ENCODE data around the gene LHX1. TPM values are rescaled to one million over a fixed set of nuclear protein-coding genes. Genes with fewer than 3 reads are reported as not detected.

LHX1 gene
- total and polyA plus RNA-seq, 2 donors (not counting 1 experiment from before 2014, with no cell fraction given): not detected

DNA sequence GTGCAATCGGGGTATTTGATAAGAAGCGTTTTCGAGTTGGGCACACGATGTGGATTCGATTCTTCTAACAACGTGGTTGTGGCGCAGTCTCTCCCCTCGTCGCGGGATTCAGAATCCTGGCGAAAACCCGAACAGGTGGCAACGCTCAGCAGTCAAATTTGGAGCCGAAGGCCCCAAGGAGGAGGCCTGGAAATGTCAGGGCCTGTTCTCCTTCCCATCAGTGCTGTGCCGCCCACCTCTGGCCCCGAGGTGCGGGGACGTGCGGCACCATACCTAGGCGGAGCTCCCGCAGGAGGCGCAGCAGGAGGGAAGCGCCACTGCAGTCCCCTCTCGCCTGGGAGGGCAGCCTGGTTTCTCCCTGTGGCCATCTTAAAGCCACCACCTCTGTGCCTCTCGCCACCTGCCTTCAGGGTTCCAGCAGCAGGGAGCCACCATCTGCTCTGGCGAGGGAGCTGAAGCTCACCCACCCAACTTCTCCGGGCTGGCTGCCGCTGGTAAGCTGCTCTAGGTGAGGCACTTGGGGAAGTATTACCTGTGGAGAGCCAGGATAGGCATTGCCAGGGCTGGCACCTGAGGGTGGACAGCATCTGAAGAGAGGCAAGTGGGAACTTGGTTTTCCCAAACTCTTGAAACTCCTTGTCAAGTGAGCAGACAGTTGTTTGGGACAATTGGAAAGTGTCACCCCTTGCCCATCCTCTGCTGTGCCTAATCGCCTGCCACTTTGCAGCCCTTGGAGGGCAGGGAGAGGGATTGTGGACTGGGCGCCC lies 8.9 kb downstream of the LHX1 start:
- Histone ChIP-seq H3K27me3 (ENCODE audit: control insufficient read depth, insufficient read depth, low read length) (peaks cover 61% of the 10 kb centered on the region), H3K36me3 (ENCODE audit: control insufficient read depth, insufficient read depth, low read length) (no peaks in the 10 kb centered on the region), H3K9me3 (ENCODE audit: control insufficient read depth, insufficient read depth, low read depth, low read length) (no peaks in the 10 kb centered on the region), H3K27ac (ENCODE audit: insufficient read depth, low read length) (no peak overlapping the region), H2AFZ (ENCODE audit: low read length) (no peak overlapping the region), H3K4me2 (ENCODE audit: extremely low read depth, insufficient read depth, low read length) (no peak overlapping the region), H3K79me2 (ENCODE audit: control insufficient read depth, insufficient read depth, low read length) (peaks cover 18% of the 10 kb centered on the region), H3K4me3 (replicated peaks in 1 of 4; ENCODE audit: control extremely low read depth in 1 of 4, insufficient read depth in 1 of 4, low read depth in 3 of 4, low read length in 4 of 4) (no peak overlapping the region), H3K9ac (ENCODE audit: insufficient read depth, low read length) (no peak overlapping the region), H3K4me1 (ENCODE audit: control insufficient read depth, extremely low read depth, insufficient read depth, low read length) (no peaks in the 10 kb centered on the region), H4K20me1 (ENCODE audit: control insufficient read depth, extremely low read depth, insufficient read depth, low read length) (no peaks in the 10 kb centered on the region)
- TF ChIP-seq EZH2 (IDR thresholded peaks at IDR 0.05; ENCODE audit: low read length, missing control alignments): peak; percentile 86
- TF ChIP-seq, protein P1, sequence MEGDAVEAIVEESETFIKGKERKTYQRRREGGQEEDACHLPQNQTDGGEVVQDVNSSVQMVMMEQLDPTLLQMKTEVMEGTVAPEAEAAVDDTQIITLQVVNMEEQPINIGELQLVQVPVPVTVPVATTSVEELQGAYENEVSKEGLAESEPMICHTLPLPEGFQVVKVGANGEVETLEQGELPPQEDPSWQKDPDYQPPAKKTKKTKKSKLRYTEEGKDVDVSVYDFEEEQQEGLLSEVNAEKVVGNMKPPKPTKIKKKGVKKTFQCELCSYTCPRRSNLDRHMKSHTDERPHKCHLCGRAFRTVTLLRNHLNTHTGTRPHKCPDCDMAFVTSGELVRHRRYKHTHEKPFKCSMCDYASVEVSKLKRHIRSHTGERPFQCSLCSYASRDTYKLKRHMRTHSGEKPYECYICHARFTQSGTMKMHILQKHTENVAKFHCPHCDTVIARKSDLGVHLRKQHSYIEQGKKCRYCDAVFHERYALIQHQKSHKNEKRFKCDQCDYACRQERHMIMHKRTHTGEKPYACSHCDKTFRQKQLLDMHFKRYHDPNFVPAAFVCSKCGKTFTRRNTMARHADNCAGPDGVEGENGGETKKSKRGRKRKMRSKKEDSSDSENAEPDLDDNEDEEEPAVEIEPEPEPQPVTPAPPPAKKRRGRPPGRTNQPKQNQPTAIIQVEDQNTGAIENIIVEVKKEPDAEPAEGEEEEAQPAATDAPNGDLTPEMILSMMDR (conservative IDR thresholded peaks at IDR 0.05 in 1 of 2, IDR thresholded peaks at IDR 0.05 in 1 of 2; ENCODE audit: low read depth in 1 of 2, low read length in 2 of 2): no peak
- DNase-seq (ENCODE audit: low read depth in 2 of 2): no peak

DNA sequence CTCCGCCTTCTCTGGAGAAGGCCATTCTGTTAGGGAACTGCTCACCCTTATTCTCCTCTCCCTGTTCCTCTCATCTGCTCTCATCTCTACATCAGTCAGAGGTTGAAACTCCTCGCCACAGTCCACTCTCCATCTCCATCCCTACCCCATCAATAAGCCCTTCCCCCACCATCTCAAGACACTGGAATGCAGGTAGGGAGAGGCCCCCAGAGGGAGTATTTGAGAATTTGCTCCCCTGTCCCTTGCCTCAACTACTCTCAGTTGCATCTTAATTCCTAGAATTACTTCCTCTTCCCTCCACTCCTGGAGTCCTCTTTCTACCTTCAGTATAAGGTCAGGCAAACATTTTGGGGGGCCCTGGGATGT lies 9.4 kb downstream of the LHX1 start:
- no peak overlapping the region for H3K4me3 ChIP-seq (replicated peaks in 1 of 4; ENCODE audit: control extremely low read depth in 1 of 4, insufficient read depth in 1 of 4, low read depth in 3 of 4, low read length in 4 of 4)
- peaks cover 20% of the 10 kb centered on the region for H3K79me2 ChIP-seq (ENCODE audit: control insufficient read depth, insufficient read depth, low read length)
- no peak overlapping the region for H2AFZ ChIP-seq (ENCODE audit: low read length)
- H3K4me1 ChIP-seq (ENCODE audit: control insufficient read depth, extremely low read depth, insufficient read depth, low read length): no peaks in the 10 kb centered on the region
- H3K27ac ChIP-seq (ENCODE audit: insufficient read depth, low read length): no peak overlapping the region
- H3K4me2 ChIP-seq (ENCODE audit: extremely low read depth, insufficient read depth, low read length): no peak overlapping the region
- peaks cover 55% of the 10 kb centered on the region for H3K27me3 ChIP-seq (ENCODE audit: control insufficient read depth, insufficient read depth, low read length)
- no peak for DNase-seq (ENCODE audit: low read depth in 2 of 2)
- no peak overlapping the region for H3K9ac ChIP-seq (ENCODE audit: insufficient read depth, low read length)
- TF ChIP-seq, protein P1 (conservative IDR thresholded peaks at IDR 0.05 in 1 of 2, IDR thresholded peaks at IDR 0.05 in 1 of 2; ENCODE audit: low read depth in 1 of 2, low read length in 2 of 2): no peak
- no peak for TF ChIP-seq EZH2 (IDR thresholded peaks at IDR 0.05; ENCODE audit: low read length, missing control alignments)
- no peaks in the 10 kb centered on the region for H3K36me3 ChIP-seq (ENCODE audit: control insufficient read depth, insufficient read depth, low read length)
- no peaks in the 10 kb centered on the region for H3K9me3 ChIP-seq (ENCODE audit: control insufficient read depth, insufficient read depth, low read depth, low read length)
- no peaks in the 10 kb centered on the region for H4K20me1 ChIP-seq (ENCODE audit: control insufficient read depth, extremely low read depth, insufficient read depth, low read length)

DNA sequence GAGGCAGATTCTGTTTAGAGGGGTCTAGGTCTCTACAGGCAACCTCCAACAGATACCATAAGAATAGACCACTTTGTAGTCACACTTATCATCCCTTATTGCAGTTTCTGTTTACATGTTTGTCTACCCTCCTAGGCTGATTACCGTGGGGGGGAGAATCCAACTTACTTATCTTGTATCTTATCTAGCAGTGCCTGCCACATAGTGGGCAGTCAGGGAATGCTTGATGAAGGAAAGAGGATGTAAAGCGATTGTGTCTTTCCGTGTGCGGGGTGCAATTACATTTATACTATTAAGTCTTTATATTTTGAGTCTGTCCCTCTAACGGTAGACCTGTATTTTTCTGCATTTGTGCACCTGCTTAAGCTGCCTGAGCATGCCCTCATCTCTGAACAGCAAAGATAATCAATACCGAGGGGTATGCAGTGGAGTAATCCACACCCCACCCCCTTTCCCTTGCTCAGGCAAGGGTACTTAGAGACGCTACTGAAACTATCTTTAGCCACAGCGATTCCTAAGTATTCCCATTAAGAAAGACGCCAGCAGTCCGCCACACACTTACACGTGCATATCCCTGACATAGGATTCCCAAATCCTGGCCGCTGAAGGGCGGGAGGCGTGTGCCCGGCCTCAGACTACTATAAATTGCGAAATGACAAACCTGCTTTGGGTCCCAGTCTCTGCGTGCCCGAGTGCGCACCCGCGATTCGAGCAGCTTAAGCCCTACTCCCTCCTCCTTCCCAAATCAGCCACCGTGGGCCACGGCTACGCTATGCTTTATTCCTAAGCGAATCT lies 10.8 kb downstream of the LHX1 start:
- peak overlapping the region; percentile 93 to 97 (median 96) for H3K4me3 ChIP-seq (replicated peaks in 1 of 4; ENCODE audit: control extremely low read depth in 1 of 4, insufficient read depth in 1 of 4, low read depth in 3 of 4, low read length in 4 of 4)
- H3K79me2 ChIP-seq (ENCODE audit: control insufficient read depth, insufficient read depth, low read length): peaks cover 23% of the 10 kb centered on the region
- H3K9ac ChIP-seq (ENCODE audit: insufficient read depth, low read length): peak overlapping the region; percentile 95
- peaks cover 3% of the 10 kb centered on the region for H3K36me3 ChIP-seq (ENCODE audit: control insufficient read depth, insufficient read depth, low read length)
- H3K9me3 ChIP-seq (ENCODE audit: control insufficient read depth, insufficient read depth, low read depth, low read length): no peaks in the 10 kb centered on the region
- H3K4me2 ChIP-seq (ENCODE audit: extremely low read depth, insufficient read depth, low read length): peak overlapping the region; percentile 96
- TF ChIP-seq, protein P1 (conservative IDR thresholded peaks at IDR 0.05 in 1 of 2, IDR thresholded peaks at IDR 0.05 in 1 of 2; ENCODE audit: low read depth in 1 of 2, low read length in 2 of 2): no peak
- no peak for TF ChIP-seq EZH2 (IDR thresholded peaks at IDR 0.05; ENCODE audit: low read length, missing control alignments)
- peaks cover 41% of the 10 kb centered on the region for H3K27me3 ChIP-seq (ENCODE audit: control insufficient read depth, insufficient read depth, low read length)
- H3K27ac ChIP-seq (ENCODE audit: insufficient read depth, low read length): peak overlapping the region; percentile 95
- peak overlapping the region; percentile 99 for H2AFZ ChIP-seq (ENCODE audit: low read length)
- DNase-seq (ENCODE audit: low read depth in 2 of 2): no peak
- H3K4me1 ChIP-seq (ENCODE audit: control insufficient read depth, extremely low read depth, insufficient read depth, low read length): no peaks in the 10 kb centered on the region
- no peaks in the 10 kb centered on the region for H4K20me1 ChIP-seq (ENCODE audit: control insufficient read depth, extremely low read depth, insufficient read depth, low read length)

Data from fibroblast of lung (primary cell).